HUDEP-2 (cell line): ENCODE data around the gene CNTNAP2.

Experiments
- DNase-seq, 76 experiments: peaks; one replicate each; lab custom pipeline; 2025; ENCODE audit not compliant: unreplicated experiment in 76 of 76; lab: John Stamatoyannopoulos, UW

CNTNAP2 gene

GRCh38 chr7:147861058-147861716 lies 1744.6 kb downstream of the CNTNAP2 start:
- no peak for DNase-seq

- DNase-seq, result no peak
These were observed 1745.3 kb downstream of the CNTNAP2 start for GRCh38 chr7:147861945-147862344.

DNA sequence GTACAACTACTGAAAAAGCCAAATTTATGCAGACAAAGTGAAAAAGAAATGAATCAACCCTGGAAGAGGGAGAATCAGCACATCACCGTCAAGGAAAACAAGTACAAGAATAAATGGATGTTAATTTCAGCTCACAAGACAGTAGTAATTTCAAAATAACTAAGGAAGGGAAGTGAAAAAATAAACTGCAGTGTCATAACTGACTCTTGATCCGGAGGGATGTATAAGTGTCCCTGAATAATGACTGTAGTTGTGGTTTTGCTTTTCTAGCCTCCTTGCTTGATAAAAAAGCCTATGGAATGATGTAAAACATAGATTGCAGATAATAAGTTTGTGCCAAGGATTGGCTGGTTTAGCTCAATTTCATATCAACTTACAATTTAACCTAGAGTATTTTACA lies 1752.9 kb downstream of the CNTNAP2 start:
- no peak for DNase-seq

GRCh38 chr7:147878912-147879661 lies 1762.5 kb downstream of the CNTNAP2 start:
- DNase-seq, result no peak

GRCh38 chr7:147885869-147886268 lies 1769.3 kb downstream of the CNTNAP2 start:
- DNase-seq, result no peak

DNA sequence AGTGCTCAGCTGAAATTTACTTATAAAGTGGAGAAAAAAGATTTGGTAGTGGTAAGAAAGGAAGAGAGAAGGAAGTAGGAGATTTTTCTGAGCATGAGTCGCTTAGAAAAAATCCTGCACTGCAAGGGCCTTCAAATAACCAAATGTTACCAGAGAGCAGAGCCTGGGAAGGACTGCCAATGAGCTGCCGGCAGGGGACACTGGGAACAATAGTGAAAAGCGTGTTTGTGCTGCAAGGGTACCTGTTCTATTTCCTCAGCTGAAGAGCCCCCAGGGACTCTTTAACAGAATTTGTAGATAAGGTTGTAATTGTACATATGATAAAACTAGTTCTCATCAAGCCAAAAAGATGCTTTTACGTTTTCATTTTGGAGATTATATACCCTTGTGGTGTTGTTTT lies 1777.7 kb downstream of the CNTNAP2 start:
- DNase-seq, result no peak

DNA sequence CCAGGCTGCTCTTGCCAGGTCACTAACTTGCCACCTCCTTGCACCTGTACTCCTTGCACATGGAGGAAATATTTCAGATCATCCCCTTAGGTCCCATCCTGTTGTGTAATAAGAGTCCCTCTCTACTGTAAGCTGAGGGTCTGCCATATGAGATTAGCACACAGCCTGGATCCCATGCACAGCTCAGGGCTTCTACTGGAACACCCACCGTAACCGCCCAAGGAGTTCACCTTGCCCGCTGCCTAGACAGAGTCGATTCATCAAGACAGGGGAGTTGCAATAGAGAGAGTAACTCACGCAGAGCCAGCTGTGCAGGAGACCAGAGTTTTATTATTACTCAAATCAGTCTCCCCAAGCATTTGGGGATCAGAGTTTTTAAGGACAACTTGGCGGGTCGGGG lies 1779.5 kb downstream of the CNTNAP2 start:
- DNase-seq, result no peak

GRCh38 chr7:147903536-147904218 lies 1787.1 kb downstream of the CNTNAP2 start:
- no peak for DNase-seq

- DNase-seq, result no peak
These were observed 1787.6 kb downstream of the CNTNAP2 start for GRCh38 chr7:147904219-147904576.

DNA sequence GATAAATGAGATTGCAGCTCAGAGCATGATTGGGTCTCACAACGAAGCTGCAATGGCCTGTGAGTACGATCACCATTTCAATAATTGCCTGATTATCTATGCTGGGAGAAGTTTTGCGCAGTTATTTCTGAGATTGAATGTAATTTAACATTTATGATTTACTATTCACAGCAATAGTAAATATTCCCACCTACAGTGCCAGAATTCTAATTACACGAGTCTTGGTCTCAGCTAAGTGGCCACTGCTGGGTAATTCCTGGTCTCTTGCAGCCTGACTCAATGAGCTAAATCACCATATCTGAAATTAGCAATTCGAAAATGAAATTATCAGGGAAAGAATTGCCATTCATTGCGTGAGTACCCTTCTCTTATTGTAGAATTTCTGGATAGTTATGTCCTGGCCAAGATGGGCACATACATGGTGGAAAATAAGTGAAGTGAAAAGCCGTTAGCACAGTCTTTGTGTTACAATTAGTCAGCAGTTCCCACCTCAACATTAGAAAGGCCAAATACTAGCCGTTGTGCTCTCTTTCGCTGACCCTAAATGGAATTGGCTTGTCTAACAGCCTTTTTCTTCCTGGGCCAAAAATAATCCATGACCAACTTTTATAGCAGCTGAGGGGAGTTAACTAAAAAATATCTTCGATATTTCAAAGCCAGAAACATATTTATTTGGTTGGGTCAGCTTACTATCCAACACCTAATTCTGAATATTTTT lies 1793.0 kb downstream of the CNTNAP2 start:
- DNase-seq, result no peak

DNA sequence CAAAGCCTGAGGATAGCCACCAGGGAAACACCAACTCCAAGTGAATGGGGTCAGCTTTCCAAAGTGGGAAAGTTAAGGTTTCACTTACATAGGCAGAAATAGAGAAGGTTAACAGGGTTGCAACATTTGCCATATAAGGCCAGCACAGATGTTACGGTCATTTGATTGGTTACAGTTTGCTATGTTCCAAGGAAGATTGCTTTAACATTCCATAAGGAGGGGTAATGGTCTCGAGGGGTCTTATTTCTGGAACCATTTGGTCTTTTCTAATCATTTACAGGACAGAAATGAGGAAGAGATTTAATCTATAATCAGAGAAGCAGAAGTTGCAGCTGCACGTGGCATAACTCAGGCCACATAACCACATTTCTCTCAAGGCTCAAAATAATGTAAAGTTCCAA lies 1794.6 kb downstream of the CNTNAP2 start:
- no peak for DNase-seq

DNA sequence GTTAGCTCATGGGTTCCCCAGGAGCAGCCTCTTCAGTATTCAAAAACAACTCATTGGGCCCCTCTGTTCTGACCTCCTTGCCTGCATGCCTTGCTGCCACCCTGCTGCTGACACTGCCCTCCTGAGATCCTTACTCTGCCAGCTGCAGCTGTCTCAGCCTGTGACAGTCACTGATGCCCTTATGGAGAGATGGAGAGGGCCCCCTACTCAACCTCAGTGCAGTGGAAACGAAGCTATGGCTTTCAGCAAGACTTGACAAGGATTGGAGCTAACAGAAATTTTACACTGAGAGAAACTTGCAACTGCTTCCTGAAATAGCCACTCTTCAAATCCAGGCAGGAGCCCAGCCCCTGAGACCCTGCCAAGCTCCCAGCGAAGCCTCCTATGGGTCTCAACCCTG lies 1795.7 kb downstream of the CNTNAP2 start:
- DNase-seq, result no peak

GRCh38 chr7:147912946-147913638 lies 1796.5 kb downstream of the CNTNAP2 start:
- DNase-seq, result no peak

GRCh38 chr7:147915781-147916180 lies 1799.2 kb downstream of the CNTNAP2 start:
- DNase-seq, result no peak

- DNase-seq, result no peak
These were observed 1800.0 kb downstream of the CNTNAP2 start for GRCh38 chr7:147916573-147916972.

DNA sequence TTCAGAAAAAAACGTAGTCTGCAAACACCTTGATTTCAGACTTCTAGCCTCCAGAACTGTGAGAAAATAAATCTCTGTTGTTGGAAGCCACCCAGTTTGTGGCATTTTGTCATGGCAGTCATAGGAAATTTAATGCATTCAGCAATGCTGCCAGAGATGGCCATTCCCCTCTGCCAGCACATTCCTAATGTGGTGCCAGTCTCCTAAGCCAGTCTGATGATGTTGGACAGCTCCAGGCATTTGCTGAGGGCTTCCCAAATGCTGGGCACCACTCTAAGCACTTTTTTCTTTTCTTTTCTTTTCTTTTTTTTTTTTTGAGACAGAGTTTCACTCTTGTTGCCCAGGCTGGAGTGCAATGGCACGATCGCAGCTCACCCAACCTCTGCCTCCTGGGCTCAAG lies 1807.2 kb downstream of the CNTNAP2 start:
- DNase-seq, result no peak

GRCh38 chr7:147937428-147937827 lies 1820.8 kb downstream of the CNTNAP2 start:
- DNase-seq, result no peak

DNA sequence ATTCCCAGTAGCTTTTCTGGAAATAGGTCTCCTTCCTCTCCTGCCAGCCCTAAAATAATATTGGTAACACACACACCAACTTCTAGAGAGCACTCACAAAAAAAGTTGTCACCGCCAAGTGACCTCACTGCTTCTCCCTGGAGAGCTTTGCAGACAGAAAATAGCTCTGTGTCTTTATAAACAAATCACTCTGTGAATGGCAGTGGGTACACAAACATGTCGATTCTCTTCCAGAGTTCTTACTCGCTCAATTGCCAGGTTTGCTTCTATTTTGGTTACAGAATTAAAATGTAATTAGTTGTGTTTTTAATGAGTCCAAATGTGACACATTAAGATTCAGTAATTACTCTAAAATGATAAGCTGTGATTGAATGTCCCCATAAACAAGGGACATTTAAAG lies 1824.8 kb downstream of the CNTNAP2 start:
- no peak for DNase-seq

- no peak for DNase-seq
These were observed 1827.7 kb downstream of the CNTNAP2 start for GRCh38 chr7:147944321-147944720.

DNA sequence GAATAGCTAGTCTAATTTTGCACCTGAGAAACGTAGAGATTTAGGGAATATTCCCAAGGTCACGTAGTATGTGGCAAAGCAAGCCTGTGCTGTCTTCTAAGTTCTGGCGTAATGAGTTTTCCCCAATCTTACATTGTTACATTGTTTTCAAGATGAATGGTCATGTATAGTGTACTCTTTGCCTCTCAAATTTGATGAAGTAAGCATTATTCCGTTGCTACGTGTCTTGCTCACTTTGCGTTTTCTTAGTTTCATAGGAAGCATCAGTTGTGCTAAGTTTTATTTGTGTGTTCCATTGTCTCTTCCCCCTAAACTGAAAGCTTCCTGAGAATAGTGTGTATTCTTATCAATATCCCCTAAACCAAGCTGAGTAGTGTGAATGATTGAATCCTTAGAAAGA lies 1836.3 kb downstream of the CNTNAP2 start:
- DNase-seq, result no peak
